NCI-H2227 treated with DMSO at 0.1 percent for 48 hours (cell line): ENCODE results near the gene CXCR3.
"Not testable (repeated sequence)": the region's sequence is repeated elsewhere in the genome, so short reads cannot be mapped to it uniquely, and the experiment has no call there.

Experiments
- DNase-seq: peaks from one replicate; lab custom pipeline; 2025; lab: John Stamatoyannopoulos, UW

CXCR3 gene

DNA sequence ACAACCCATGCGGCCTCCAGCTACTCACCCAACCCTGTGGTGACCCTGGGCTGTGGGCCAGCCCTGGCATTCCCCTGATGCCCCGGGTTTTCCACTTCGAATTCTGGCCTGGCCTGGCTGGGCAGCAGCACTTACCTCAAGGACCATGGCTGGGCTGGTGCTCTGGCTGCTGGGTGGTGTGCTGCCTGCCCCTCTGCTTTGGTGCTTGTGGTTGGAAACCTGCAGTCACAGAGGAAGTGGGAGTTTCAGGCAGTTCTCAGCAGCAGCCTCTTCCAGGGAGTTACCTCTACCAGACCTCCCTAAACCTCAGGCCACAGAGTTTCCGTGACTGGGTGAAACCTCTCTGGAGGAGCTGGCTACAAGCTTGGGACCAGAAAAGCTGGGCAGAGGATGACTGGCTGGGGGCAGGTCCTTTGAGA, at the start of gene CXCR3:
Gene CXCR3 (minus strand): TSS at position 209 of the 419 bp plus-strand sequence. CDS start 62 bp downstream, at position 147.
- no peak for DNase-seq

DNA sequence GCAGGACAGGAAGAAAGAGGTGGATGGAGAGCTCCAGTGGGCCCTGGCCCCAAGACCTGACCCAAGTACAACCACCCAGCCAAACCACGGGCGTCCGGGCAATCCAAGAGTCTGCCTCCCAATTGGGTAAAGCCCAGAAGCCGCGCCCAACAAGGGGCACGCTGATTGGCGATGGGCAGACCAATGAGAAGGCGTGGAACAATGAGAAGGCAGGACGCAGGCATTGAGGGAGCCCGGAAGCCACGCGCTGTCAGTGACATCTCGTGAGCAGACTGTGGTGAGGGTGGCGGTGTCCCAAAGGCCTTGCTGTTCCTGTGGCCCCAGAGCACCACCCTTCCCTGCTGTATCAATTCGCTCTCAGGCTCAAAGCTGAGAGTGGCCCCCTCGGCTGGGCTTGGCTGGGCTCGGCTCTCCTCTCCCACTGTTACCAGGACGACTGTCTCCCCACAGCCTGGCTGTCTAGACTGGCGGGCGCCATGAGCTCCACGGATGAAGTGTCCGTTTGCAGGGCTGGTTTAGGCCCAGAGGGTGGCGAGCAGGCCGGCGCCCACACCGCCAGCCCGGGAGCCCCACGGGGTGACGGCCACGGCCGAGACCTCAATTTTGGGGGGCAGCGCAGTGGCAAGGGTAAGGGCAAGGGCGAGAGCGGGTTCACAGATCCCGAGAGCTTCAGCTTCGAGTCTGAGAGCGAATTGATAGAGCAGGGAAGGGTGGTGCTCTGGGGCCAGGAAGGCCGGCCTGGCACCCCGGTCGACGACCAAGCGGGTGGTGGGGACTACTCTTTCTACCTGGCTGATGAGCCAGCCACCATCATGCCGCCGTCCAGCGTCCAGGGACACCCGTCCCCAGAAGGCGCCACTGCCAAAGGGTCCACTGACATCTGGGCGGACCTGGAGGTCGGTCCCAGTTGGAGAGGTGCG, 49.3 kb upstream of the CXCR3 start, which contains the start of gene LOC101059915:
Gene LOC101059915 (plus strand): TSS at position 219 of the 920 bp plus-strand sequence.
- DNase-seq: peak; percentile 2

DNA sequence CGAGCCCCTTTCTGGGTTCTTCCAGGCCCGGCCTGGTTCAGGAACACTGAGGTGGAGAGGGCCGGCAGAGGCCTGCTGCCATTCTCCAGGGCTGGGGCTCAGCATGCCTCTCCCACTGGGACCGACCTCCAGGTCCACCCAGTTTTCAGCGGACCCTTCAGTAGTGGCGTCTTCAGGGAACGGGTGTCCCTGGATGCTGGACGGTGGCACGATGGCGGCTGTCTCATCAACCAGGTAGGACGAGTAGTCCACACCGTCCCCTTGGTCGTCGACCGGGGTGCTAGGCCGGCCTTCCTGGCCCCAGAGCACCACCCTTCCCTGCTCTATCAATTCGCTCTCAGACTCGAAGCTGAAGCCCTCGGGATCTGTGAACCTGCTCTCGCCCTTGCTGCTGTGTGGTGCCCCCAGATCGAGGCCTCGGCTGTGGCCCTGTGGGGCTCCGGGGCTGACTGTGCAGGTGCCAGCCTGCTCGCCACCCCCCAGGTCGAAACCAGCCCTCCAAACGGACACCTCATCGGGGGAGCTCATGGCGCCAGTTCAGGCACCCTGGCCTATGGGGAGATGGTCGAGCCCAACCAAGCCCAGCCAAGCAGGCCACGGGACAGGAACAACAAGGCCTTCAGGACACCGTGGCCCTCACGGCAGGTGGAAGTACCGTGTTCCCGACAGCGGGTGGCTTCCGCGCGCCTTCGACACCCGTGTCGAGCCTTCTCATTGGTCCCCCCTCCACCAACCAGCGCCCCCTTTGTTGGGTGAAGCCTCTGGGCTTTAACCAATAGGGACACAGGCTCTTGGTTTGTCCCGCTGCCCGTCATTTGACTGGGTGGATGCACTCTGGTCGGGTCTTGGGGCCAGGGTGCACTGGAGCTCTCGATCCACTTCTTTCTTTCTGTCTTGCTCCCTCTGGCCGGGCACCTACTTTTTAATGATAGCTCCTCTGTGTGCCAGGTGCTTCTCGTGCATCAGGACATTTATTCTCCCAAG, 48.2 kb upstream of the CXCR3 start:
- no peak for DNase-seq

DNA sequence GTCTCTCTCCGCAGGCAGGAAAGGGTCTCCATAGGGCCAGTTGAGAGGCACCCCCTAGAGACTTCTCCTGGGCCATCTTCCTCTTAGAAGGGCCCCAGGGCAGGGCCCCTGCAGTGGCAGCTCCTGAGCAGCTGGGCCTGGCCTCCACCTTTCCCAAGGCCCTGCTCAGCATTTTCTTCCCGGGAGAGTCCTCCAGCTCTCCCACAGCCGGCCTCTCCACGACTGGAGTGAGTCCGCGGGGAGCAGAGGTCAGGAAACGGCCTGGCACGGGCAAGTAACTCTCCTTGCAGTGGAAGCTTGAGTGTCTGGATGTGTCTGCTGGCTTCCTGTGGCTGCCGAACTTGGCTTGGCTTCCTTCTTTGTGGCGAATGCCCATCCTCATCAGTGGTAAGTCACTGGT, 47.4 kb upstream of the CXCR3 start:
- no peak for DNase-seq

DNA sequence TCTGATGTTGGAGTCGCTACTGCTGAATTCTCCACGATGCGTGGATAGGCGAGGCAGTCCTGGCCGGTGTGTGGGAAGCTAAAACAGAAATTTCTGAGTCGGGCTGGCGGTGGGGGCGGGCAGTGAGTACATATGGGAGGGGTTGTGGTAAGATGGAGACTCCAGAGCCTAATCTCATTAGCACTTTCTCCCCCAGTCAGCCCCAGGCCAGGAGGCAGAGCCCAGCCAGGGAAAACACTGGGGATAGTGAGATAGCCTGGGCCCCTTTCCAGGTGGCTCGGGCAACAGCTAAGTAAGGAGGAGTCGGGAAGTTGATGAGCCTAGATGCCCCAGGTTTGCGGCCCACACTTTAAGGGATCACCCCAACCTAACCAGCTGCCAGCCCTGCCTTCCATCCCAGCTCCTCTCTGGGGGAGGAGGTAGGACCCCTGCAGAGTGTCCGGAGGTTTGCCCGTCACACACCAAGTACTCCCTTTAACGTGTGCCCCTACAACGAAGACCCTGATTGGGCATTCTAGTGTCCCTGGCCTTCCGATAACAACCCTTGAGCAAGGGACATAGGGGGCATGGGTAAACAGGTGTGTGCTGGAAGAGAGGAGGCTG, 46.7 kb upstream of the CXCR3 start:
- no peak for DNase-seq

DNA sequence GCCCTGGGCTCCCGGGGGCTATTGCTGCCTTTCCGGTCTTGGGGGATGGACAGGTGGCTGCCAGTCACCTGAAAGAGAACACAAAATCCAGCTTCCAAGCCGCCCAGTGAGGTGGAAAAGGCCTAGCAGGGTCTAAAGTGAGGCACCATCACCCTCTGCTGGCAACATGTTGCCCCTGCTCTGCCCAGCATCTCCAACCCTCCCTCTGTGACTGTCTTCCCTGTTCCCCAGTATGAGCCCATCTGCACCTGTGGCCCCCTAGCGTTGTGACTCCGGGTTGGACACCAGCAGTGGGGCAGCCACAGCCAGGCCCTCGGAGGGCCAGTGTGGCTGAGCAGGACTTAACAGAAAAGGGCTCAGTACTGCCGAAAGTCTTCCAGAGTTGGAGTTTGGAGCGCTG, 45.9 kb upstream of the CXCR3 start:
- not testable (repeated sequence) for DNase-seq

DNA sequence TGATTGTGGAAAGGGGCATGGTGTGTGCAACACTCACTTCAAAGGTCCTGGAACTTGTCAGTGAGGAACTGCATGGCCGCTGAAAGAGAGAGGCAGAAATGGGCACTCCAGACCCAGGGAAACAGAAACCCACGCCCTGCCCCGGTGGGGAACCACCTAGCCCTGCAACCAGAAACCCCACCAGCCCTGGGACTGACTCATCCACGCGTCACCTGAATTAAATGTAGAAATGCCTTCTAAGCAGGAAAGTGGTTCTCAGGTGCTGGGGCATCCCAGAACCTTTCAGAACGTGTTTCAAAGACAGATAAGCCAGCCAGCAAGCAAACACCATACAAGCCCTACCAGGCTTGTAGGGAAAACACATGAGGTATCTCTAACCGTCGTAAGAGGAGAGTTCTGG, 44.9 kb upstream of the CXCR3 start:
- not testable (repeated sequence) for DNase-seq

DNA sequence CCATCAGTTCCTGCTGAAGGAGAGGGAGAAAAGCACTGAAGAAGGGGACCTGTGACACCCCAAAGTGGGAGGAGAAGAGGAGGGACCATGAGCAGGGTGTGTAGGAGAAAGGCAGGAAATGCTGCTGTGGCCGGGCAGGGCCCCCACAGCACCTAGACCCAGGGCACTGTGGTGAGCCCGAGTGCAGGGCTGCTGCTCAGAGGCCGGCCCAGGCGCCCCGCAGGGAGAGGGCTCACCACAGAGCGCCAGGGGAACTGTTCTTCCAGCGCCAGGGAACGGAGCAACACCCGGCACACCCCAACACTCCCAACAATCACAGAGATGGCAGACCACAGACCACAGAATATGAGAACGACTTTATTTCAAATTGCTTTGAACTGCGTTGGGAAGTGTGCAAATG, 44.3 kb upstream of the CXCR3 start:
- not testable (repeated sequence) for DNase-seq

DNA sequence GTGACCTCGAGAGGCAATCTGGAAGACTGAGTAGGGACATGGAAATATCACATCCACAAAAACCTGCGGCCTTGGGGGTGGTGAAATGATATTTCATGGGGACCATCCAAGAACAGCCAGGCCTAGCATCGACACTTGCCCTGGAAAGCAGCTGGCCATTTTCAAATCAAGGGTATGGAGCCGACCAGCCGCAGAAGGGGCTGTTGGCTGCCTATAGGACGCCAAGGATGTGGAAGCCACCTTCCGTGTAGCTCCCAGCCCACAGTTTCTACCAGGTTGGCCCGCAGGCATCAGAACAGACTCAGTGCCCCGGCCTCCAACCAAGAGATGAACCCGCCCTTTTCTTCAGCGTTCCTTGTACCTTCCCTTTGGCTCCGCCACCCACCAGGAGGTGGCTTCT, 43.6 kb upstream of the CXCR3 start:
- no peak for DNase-seq

DNA sequence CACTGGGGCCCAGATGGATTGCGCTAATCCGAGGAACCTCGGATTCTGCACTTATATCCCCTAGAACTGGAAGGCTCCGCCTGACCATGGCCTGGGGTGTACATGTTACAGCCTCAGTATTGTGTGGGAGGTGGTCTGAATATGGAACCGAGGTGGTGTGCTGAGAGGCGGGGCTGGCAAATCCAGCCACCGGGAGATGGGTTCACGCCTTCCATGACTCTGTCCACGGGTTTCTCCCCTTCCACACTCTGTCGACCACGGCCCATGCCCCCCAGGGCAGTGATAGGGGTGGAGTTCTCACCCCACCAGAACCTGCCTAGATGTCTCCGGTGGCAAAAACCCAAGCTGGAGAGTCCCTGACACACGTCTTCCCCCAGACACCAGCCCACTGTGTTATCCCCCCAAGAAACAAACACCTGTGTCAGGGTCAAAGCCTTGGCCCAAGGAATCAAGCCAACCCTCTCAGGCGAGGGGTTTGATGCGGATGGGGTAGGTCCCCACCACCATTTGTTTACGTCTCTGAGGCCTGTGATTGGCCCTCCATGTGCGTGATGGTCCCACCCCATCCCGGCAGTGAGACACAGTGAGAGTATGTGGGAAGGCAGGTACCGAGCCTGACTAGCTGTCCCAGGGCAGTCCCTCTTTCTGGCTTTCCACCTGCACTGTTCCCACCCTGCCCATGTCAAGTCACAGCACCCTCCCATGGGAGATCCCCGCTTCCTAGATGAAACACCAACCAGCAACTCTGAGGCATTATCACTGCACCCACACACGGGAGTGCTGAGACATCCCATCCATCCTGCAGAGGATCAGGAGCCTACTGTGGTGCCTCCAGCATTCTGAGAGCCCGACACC, 42.5 kb upstream of the CXCR3 start:
- DNase-seq: no peak

DNA sequence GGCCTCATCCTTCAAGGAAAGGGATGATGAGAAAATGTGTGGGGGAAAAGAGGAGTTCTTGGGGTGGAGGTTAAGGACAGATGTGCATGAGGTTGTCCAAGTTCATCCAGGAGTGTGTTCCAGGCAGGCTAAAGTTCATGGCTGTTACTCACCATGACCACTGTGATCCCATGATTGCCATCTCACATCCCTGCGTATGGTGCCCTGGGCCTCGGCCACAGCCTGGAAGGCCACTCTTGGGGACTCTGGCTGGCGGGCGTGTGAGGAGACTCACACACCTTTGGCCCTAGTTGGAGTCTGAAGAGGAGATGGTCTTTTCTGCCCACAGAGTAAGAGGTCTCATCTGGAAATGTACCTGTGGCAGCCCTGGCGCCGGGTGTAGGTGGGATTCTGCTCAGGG, 41.6 kb upstream of the CXCR3 start:
- no peak for DNase-seq

DNA sequence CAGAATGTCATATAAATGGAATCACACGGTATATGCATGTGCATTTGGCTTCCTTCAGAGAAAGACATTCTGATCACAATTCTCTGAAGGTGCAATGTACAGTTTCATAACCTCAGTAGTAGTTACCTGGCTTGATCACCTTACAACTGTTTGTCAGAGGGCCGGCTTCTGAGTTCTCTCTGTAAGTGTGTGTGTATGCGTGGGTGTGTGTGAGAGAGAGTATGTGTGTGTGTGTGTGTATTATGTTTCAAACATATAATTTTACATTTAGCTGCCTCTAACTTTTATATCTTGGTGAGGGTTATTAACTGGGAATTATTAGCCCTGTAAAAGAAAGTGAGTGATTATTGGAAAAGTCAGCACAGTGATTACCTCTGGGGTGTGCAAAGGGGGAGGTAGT, 41.0 kb upstream of the CXCR3 start:
- no peak for DNase-seq

DNA sequence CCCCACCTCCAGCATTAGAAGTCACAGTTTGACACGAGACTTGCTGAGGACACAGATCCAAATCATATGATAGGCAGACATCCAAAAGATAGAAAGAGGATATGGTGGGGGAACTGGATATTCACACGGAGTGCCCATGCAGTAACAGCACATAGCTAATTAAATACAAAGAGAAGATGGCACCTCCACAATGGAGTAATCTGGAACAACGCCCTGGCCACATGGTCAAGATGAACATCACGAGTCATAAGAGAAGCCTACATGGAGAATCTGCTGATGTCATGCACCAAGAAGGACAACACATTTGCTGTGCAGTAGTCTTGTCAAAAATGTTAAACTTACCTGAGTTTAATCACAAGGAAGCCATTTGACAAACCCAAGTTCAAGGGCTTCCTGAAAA, 39.0 kb upstream of the CXCR3 start:
- no peak for DNase-seq

DNA sequence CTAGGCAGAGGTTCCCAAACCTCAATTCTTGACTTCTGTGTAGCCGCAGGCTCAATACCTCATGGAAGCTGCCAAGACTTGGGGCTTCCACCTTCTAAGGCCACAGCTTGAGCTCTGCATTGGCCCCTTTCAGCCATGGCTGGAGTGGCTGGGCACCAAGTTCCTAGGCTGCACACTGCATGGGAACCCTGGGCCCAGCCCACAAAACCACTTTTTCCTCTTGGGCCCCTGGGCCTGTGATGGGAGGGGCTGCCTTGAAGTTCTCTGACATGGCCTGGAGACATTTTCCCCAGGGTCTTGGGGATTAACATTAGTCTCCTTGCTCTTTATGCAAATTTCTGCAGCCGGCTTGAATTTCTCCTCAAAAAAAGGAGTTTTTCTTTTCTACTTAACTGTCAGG, 35.0 kb upstream of the CXCR3 start:
- no peak for DNase-seq

DNA sequence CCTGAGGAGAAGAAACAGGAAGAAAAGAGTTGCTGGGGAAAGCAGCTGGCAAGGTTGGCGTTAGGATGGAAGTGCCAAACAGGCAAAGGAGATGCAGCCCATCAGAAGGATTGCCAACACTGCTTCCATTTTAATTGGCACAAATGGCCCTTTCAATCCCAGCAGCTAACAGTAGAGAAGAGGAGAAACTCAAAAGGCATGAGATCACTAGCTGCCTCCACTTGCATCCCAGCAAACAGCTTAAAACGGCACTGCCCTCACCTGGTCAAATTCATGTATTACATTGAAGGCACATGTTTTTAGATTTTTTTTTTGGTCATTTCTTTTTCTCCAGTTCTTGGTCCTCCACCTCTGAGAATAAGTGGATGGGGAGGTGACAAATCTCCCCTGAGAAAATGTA, 34.1 kb upstream of the CXCR3 start:
- peak; percentile 67 for DNase-seq

DNA sequence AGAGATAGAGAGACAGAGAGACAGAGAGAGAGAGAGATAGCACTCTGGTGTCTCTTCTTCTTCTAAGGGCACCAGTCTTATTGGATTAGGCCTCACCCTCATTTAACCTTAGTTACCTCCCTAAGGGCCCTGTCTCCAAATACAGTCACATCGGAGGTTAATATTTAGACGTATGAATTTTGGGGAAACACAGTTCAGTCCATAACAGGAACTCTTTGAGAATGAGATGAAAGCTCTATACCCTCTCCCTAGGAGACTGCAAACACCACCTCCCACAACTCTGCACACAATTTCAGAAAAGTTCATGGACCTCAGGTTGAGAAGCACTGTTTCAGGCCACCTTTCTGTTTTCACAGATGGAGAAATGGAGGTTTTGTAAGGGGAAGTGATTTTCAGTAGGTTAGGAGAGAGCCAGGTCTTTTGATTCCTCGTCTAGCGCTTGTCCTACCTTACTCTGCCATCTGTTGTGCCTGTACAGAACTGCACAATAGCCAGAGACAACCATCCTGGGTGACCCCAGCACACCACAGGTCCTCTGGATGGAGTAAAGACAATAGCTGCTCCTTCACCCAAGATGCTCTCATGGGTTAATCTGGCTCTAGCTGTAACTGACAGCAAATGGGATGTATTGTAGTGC, 32.1 kb upstream of the CXCR3 start:
- DNase-seq: no peak

DNA sequence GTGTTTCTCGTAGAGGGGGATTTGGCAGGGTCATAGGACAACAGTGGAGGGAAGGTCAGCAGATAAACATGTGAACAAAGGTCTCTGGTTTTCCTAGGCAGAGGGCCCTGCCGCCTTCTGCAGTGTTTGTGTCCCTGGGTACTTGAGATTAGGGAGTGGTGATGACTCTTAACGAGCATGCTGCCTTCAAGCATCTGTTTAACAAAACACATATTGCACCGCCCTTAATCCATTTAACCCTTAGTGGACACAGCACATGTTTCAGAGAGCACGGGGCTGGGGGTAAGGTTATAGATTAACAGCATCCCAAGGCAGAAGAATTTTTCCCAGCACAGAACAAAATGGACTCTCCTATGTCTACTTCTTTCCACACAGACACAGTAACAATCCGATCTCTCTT, 26.1 kb upstream of the CXCR3 start:
- not testable (repeated sequence) for DNase-seq

DNA sequence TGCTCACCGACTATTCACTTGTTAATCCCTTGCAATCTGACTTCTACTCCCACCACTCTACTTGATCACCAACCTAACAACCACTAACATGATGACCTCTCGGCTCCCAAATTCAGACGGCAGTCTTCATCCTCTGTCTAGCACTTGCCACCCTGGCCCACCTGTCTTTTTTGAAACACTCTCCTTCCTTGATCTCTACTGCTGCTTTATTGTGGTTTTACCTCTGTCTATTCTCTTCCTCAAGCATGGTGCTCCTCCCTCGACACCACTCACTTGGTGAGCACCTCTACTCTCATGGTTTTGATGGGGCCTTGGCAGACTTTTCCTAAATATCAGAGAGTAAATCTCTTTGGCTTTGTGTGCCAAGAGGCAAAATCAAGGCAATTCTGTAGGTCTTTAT, 21.7 kb upstream of the CXCR3 start:
- DNase-seq: no peak

DNA sequence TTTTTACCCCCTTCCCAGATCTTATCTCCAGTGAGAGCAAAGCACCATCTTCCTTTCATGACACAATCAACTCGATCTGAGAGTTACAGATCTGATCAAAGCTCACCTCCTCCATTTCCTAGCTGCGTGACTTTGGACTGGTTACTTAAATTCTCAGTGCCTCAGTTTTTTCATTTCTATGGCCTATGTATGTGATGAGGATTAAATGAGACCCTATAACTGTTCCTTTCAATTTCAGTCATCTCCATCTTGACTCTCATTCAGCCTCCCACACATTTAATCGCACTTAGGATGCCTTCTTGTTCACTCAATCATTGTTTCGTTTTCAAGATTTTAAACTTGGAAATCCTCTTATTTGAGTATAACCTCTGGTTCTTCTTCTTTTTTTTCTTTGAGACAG, 20.1 kb upstream of the CXCR3 start:
- DNase-seq: no peak

DNA sequence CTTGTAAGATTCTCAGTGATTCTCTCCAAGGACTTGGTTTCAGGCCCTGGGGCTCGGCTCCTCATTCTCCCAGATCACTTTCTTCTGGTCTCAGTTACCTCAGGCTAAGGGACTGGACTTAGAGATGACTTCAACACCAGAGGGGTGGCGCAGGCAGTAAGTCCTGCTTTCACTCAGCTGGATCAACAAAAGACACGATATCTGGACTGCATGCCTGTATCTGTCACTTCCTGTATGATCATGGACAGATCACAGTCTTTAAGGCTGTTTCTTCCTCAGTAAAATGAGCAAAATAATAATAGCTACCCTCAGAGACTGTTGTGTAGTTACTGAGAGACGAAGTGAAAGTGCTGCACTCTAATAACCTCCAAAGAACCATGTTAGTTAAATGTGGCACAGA, 19.5 kb upstream of the CXCR3 start:
- no peak for DNase-seq

DNA sequence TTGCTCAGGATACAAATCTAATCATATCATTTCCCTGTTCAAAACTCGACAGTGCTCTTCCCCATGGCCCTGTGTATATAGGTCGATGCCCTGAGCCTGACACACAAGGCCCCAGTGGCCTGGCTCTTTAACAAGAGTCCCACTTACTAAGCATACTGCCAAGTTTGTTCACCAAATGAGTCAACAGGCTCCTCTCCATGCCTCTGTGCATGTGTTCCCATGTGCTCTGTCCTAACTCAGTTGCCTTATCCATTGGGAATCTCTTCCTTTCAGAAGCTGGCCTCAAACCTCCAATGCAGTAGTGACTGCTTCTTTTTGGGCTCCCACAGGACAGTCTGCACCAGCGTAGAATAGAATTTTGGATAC, 18.9 kb upstream of the CXCR3 start:
- no peak for DNase-seq
